Measurements from ENCODE around the gene AGFG2. TPM values are rescaled to one million over a fixed set of nuclear protein-coding genes. Genes with fewer than 3 reads are reported as not detected.

The AGFG2 gene
- total and polyA plus RNA-seq, 10 of the 15 experiments (the other 5 are each of a cell fraction or from before 2014, with no cell fraction given) = 0.90 to 71.5 (median 25.4) TPM

GRCh38 chr7:100519580-100519979 lies 19.4 kb upstream of the AGFG2 start:
- ATAC-seq (no peak), DNase-seq (ENCODE audit: low read depth, low spot score) (no peak), FAIRE-seq (no peak)
- no peaks in the 10 kb centered on the region for H3K36me3 ChIP-seq (ENCODE audit: control insufficient read depth in 2 of 2, insufficient read depth in 2 of 2, low read length in 1 of 2)
- no TSS peak for BruUV-seq (replicated peaks)
- no peaks in the 10 kb centered on the region for H4K20me1 ChIP-seq (ENCODE audit: control insufficient read depth, insufficient read depth)
- H3K79me2 ChIP-seq (ENCODE audit: control insufficient read depth, insufficient read depth, low read length) = no peaks in the 10 kb centered on the region
- intact Hi-C loops (cut with micrococcal nuclease; ENCODE audit: unreplicated experiment) (no loop called here), in situ Hi-C loops (cut with MboI) (no loop called here)
- H3K9ac ChIP-seq (ENCODE audit: control insufficient read depth, insufficient read depth, low read length) = no peak overlapping the region
- SMC1A ChIA-PET (ENCODE audit: uncharacterized antibody, unreplicated experiment) = interaction anchor here (0.6 to 2.1 kb wide), 6 partner anchors 13 to 28 kb away, joined by 3 to 7 read pairs (median 3); no protein-coding TSS in a partner anchor
- RAD21 ChIA-PET (ENCODE audit: unreplicated experiment) = interaction anchor here (0.7 to 1.0 kb wide), 3 partner anchors 23 to 40 kb away, joined by 3 to 4 read pairs (median 3); no protein-coding TSS in a partner anchor
- H3K9me3 ChIP-seq (replicated peaks; ENCODE audit: control insufficient read depth, insufficient read depth, low read length) = no peaks in the 10 kb centered on the region
- no peaks in the 10 kb centered on the region for H3K27me3 ChIP-seq (replicated peaks in 1 of 2; ENCODE audit: control insufficient read depth in 2 of 2, insufficient read depth in 2 of 2, low read length in 1 of 2)
- no peak overlapping the region for H3K4me3 ChIP-seq
- TF ChIP-seq POLR2AphosphoS2 (IDR thresholded peaks at IDR 0.05; ENCODE audit: low read depth, low read length) (no peak), ATF2 (IDR thresholded peaks at IDR 0.05; ENCODE audit: low read length) (no peak)
- H2AFZ ChIP-seq (ENCODE audit: control insufficient read depth, low read depth, low read length) = no peak overlapping the region
- POLR2A ChIA-PET = interaction anchor here (0.6 to 1.0 kb wide), 3 partner anchors 15 to 1523 kb away, joined by 3 read pairs; no protein-coding TSS in a partner anchor
- no peak overlapping the region for H3K4me2 ChIP-seq (ENCODE audit: control insufficient read depth, insufficient read depth)
- 91% methylated on average over 6 of the region's 6 CpGs for WGBS (ENCODE audit: insufficient coverage, insufficient replicate concordance, low lambda C conversion rate, missing lambda C conversion rate)
- CTCF ChIA-PET = interaction anchor here (0.9 to 2.5 kb wide), 3 partner anchors 37 to 49 kb away, joined by 3 to 11 read pairs (median 3); no protein-coding TSS in a partner anchor
- no peak overlapping the region for H3K27ac ChIP-seq (ENCODE audit: control insufficient read depth, insufficient read depth)
- H3K4me1 ChIP-seq (ENCODE audit: control insufficient read depth, insufficient read depth, low read length) = peaks cover 25% of the 10 kb centered on the region

DNA sequence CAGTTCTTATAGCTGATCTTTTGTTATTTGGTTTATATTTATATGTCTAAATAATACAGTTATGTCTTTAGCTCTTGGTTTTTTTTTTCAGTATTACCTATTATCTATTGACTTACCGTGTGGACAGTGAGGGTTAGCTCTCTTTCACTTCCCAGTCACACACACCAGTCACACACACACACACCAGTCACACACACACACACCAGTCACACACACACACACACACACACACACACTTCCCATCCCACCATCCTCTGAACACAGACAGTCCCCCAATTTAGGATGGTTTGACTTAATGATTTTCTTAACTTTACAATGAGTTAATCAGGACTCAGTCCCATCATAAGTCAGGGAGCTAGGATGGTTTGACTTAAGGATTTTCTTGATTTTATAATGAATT lies 18.9 kb upstream of the AGFG2 start:
- H3K4me3 ChIP-seq = no peak overlapping the region
- H3K9me3 ChIP-seq (replicated peaks; ENCODE audit: control insufficient read depth, insufficient read depth, low read length) = no peaks in the 10 kb centered on the region
- CTCF ChIA-PET = interaction anchor here (0.9 to 2.5 kb wide), 3 partner anchors 38 to 50 kb away, joined by 3 to 11 read pairs (median 3); no protein-coding TSS in a partner anchor
- no peaks in the 10 kb centered on the region for H3K27me3 ChIP-seq (replicated peaks in 1 of 2; ENCODE audit: control insufficient read depth in 2 of 2, insufficient read depth in 2 of 2, low read length in 1 of 2)
- RAD21 ChIA-PET (ENCODE audit: unreplicated experiment) = interaction anchor here (0.7 to 1.0 kb wide), 3 partner anchors 23 to 39 kb away, joined by 3 to 4 read pairs (median 3); no protein-coding TSS in a partner anchor
- POLR2A ChIA-PET = interaction anchor here (0.6 to 1.0 kb wide), 3 partner anchors 14 to 1524 kb away, joined by 3 read pairs; no protein-coding TSS in a partner anchor
- H3K4me2 ChIP-seq (ENCODE audit: control insufficient read depth, insufficient read depth) = no peak overlapping the region
- WGBS (ENCODE audit: insufficient coverage, insufficient replicate concordance, low lambda C conversion rate, missing lambda C conversion rate) = 0% methylated on average over 1 of the region's 1 CpG
- H3K79me2 ChIP-seq (ENCODE audit: control insufficient read depth, insufficient read depth, low read length) = no peaks in the 10 kb centered on the region
- in situ Hi-C loops (cut with MboI) (no loop called here), intact Hi-C loops (cut with micrococcal nuclease; ENCODE audit: unreplicated experiment) (no loop called here)
- peak; percentile 23; the same call in 1 of the 3 replicates for ATAC-seq
- no peaks in the 10 kb centered on the region for H4K20me1 ChIP-seq (ENCODE audit: control insufficient read depth, insufficient read depth)
- H3K9ac ChIP-seq (ENCODE audit: control insufficient read depth, insufficient read depth, low read length) = no peak overlapping the region
- H3K36me3 ChIP-seq (ENCODE audit: control insufficient read depth in 2 of 2, insufficient read depth in 2 of 2, low read length in 1 of 2) = no peaks in the 10 kb centered on the region
- no peak overlapping the region for H2AFZ ChIP-seq (ENCODE audit: control insufficient read depth, low read depth, low read length)
- no peak for FAIRE-seq
- no peak overlapping the region for H3K27ac ChIP-seq (ENCODE audit: control insufficient read depth, insufficient read depth)
- DNase-seq (ENCODE audit: low read depth, low spot score) = no peak
- SMC1A ChIA-PET (ENCODE audit: uncharacterized antibody, unreplicated experiment) = interaction anchor here (0.6 to 2.1 kb wide), 7 partner anchors 12 to 50 kb away, joined by 3 to 7 read pairs (median 3); no protein-coding TSS in a partner anchor
- H3K4me1 ChIP-seq (ENCODE audit: control insufficient read depth, insufficient read depth, low read length) = peaks cover 23% of the 10 kb centered on the region
- BruUV-seq (replicated peaks) = no TSS peak
- no peak for TF ChIP-seq ZBTB11 (CRISPR knock-in tag; IDR thresholded peaks at IDR 0.05)
- no peak for TF ChIP-seq RAD51 (IDR thresholded peaks at IDR 0.05)
- no peak for TF ChIP-seq RFX5 (IDR thresholded peaks at IDR 0.05; ENCODE audit: low read depth, low read length)
- TF ChIP-seq POLR2A (IDR thresholded peaks at IDR 0.05; ENCODE audit: low read depth, low read length) = no peak
- TF ChIP-seq WRNIP1 (IDR thresholded peaks at IDR 0.05; ENCODE audit: borderline replicate concordance, low read depth, low read length) = no peak
- peak; percentile 32; the same call in 1 of the 2 replicates for TF ChIP-seq NBN (IDR thresholded peaks at IDR 0.05)
- TF ChIP-seq EP300 (IDR thresholded peaks at IDR 0.05; ENCODE audit: borderline replicate concordance in 1 of 2, control insufficient read depth in 1 of 2, low read depth in 2 of 2, low read length in 2 of 2) = no peak
- no peak for TF ChIP-seq USF1 (IDR thresholded peaks at IDR 0.05; ENCODE audit: borderline replicate concordance, extremely low read length, insufficient read depth, low read depth, low read length)

Measured in GM12878 (cell line).